ENCODE data around the gene INO80E. TPM values are rescaled to one million over a fixed set of nuclear protein-coding genes. Genes with fewer than 3 reads are reported as not detected.

The INO80E gene
- total RNA-seq, 3 donors from 2014 or later (not counting 1 experiment from before 2014, with no cell fraction given) = 75.0 to 107 (median 99.5) TPM

DNA sequence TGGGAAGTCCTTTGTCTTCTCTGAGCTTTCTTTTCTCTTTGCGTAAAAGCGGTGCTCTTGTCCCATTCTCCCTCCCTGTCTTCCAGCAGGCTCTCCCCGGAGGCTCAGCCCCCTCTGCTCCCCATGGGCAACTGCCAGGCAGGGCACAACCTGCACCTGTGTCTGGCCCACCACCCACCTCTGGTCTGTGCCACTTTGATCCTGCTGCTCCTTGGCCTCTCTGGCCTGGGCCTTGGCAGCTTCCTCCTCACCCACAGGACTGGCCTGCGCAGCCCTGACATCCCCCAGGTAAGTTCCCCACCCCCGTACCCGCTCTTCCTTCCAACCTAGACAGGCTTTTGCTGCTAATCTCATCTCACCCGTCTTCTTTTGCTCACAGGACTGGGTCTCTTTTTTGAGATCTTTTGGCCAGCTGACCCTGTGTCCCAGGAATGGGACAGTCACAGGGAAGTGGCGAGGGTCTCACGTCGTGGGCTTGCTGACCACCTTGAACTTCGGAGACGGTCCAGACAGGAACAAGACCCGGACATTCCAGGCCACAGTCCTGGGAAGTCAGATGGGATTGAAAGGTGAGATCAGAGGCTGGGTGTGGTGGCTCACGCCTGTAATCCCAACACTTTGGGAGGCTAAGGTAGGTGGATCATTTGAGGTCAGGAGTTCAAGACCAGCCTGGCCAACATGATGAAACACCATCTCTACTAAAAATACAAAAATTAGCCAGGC lies 32.9 kb upstream of the INO80E start:
- intact Hi-C loops (cut with micrococcal nuclease) = no loop called here
- Mint-ChIP-seq H3K27me3 (ENCODE audit: low read depth in 2 of 2) (no peaks in the 10 kb centered on the region), H3K4me1 (peaks cover 11 to 17% of the 10 kb centered on the region in 2 donors), H3K9me3 (no peaks in the 10 kb centered on the region), H3K27ac (peak overlapping the region; percentile 88 to 90), H3K36me3 (peaks cover under 1% of the 10 kb centered on the region), H3K4me3 (peak overlapping the region; percentile 93)
- H3K4me3 ChIP-seq (ENCODE audit: low read length) = no peak overlapping the region
- WGBS (ENCODE audit: insufficient coverage) = 95% methylated on average over 14 of the region's 14 CpGs
- TF ChIP-seq, protein P1, sequence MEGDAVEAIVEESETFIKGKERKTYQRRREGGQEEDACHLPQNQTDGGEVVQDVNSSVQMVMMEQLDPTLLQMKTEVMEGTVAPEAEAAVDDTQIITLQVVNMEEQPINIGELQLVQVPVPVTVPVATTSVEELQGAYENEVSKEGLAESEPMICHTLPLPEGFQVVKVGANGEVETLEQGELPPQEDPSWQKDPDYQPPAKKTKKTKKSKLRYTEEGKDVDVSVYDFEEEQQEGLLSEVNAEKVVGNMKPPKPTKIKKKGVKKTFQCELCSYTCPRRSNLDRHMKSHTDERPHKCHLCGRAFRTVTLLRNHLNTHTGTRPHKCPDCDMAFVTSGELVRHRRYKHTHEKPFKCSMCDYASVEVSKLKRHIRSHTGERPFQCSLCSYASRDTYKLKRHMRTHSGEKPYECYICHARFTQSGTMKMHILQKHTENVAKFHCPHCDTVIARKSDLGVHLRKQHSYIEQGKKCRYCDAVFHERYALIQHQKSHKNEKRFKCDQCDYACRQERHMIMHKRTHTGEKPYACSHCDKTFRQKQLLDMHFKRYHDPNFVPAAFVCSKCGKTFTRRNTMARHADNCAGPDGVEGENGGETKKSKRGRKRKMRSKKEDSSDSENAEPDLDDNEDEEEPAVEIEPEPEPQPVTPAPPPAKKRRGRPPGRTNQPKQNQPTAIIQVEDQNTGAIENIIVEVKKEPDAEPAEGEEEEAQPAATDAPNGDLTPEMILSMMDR (IDR thresholded peaks at IDR 0.05) = no peak
- peaks cover 17% of the 10 kb centered on the region for H3K4me1 ChIP-seq (ENCODE audit: control insufficient read depth, insufficient read depth, low read length)
- ATAC-seq (no peak), DNase-seq (peak in 1 of 2 donors; percentile 13)
- H3K27ac ChIP-seq (ENCODE audit: low read length) = peak overlapping the region; percentile 72
- H3K9me3 ChIP-seq (ENCODE audit: control insufficient read depth, insufficient read depth, low read length) = no peaks in the 10 kb centered on the region
- peaks cover 2% of the 10 kb centered on the region for H3K36me3 ChIP-seq (ENCODE audit: control insufficient read depth, insufficient read depth, low read length)
- no peaks in the 10 kb centered on the region for H3K27me3 ChIP-seq (ENCODE audit: control insufficient read depth, insufficient read depth, low read length)

DNA sequence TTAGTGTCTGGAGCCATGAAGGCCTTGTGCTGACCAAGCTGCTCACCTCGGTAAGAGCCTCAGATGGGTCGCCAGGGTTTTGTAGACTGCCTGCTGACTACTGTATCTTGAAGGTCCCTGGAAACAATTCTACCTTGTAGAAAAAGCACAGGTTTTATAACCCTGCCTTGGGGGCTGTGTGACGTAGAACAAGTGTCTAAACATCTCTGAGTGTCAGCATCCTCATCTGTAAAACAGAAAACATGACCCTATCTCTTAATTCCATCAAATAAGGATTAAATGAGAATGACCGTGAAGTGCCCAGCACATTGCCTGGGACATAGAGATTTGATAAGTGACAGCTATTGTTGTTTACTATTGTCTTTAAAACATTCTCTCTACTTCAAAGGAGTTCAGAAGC lies 27.8 kb upstream of the INO80E start:
- H3K27ac Mint-ChIP-seq = no peak overlapping the region
- intact Hi-C loops (cut with micrococcal nuclease) = no loop called here
- peaks cover 8% of the 10 kb centered on the region for H3K36me3 ChIP-seq (ENCODE audit: control insufficient read depth, insufficient read depth, low read length)
- no peaks in the 10 kb centered on the region for H3K27me3 ChIP-seq (ENCODE audit: control insufficient read depth, insufficient read depth, low read length)
- TF ChIP-seq, protein P1 (IDR thresholded peaks at IDR 0.05) = no peak
- no peak overlapping the region for H3K4me3 Mint-ChIP-seq
- DNase-seq (no peak), ATAC-seq (no peak)
- H3K4me1 ChIP-seq (ENCODE audit: control insufficient read depth, insufficient read depth, low read length) = peaks cover 2% of the 10 kb centered on the region
- no peaks in the 10 kb centered on the region for H3K27me3 Mint-ChIP-seq (ENCODE audit: low read depth in 2 of 2)
- no peaks in the 10 kb centered on the region for H3K9me3 Mint-ChIP-seq
- H3K4me1 Mint-ChIP-seq = peaks cover 7 to 9% of the 10 kb centered on the region in 2 donors
- H3K4me3 ChIP-seq (ENCODE audit: low read length) = no peak overlapping the region
- H3K9me3 ChIP-seq (ENCODE audit: control insufficient read depth, insufficient read depth, low read length) = no peaks in the 10 kb centered on the region
- H3K36me3 Mint-ChIP-seq = peaks cover 8% of the 10 kb centered on the region
- H3K27ac ChIP-seq (ENCODE audit: low read length) = no peak overlapping the region
- 96% methylated on average over 3 of the region's 4 CpGs for WGBS (ENCODE audit: insufficient coverage)

DNA sequence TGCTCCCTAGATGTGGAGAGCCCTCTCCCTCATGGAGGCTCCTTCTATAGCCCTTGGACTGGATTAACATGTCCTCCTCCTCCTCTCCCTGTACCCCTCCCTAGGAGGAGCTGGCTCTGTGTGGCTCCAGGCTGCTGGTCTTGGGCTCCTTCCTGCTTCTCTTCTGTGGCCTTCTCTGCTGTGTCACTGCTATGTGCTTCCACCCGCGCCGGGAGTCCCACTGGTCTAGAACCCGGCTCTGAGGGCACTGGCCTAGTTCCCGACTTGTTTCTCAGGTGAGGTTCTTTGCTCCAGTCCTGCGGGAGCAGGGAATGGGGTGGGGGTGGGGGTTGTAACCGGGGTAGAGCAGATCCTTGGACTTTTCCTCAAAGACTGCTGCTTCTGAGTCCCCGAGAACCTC lies 24.7 kb upstream of the INO80E start:
- DNase-seq (no peak), ATAC-seq (no peak)

More for the DNA sequence above, 24.7 kb upstream of the INO80E start:
- no peaks in the 10 kb centered on the region for H3K9me3 ChIP-seq (ENCODE audit: control insufficient read depth, insufficient read depth, low read length)
- Mint-ChIP-seq H3K27ac (no peak overlapping the region), H3K4me3 (no peak overlapping the region), H3K9me3 (no peaks in the 10 kb centered on the region), H3K27me3 (ENCODE audit: low read depth in 2 of 2) (no peaks in the 10 kb centered on the region), H3K36me3 (peaks cover 8% of the 10 kb centered on the region), H3K4me1 (peaks cover 25 to 37% of the 10 kb centered on the region in 2 donors)
- H3K27me3 ChIP-seq (ENCODE audit: control insufficient read depth, insufficient read depth, low read length) = no peaks in the 10 kb centered on the region
- intact Hi-C loops (cut with micrococcal nuclease) = loop anchor here (5.0 kb wide), 1 partner anchor 164 kb away; the partner anchor contains the start of gene MAZ
- H3K36me3 ChIP-seq (ENCODE audit: control insufficient read depth, insufficient read depth, low read length) = peaks cover 8% of the 10 kb centered on the region
- H3K4me1 ChIP-seq (ENCODE audit: control insufficient read depth, insufficient read depth, low read length) = peaks cover 26% of the 10 kb centered on the region
- H3K4me3 ChIP-seq (ENCODE audit: low read length) = no peak overlapping the region
- TF ChIP-seq, protein P1 (IDR thresholded peaks at IDR 0.05) = no peak
- H3K27ac ChIP-seq (ENCODE audit: low read length) = no peak overlapping the region
- 97% methylated on average over 6 of the region's 8 CpGs for WGBS (ENCODE audit: insufficient coverage)
